SKM-1 treated with dmso at 0.1 percent for 144 hours (cell line): ENCODE results near the gene SNCAIP.
A peak's percentile ranks its signal among the peaks of the same experiment; 100 is the strongest.
"Not testable (repeated sequence)": the region's sequence is repeated elsewhere in the genome, so short reads cannot be mapped to it uniquely, and the experiment has no call there.

Source experiments
- DNase-seq: peaks from one replicate; lab custom pipeline; 2025; ENCODE audit not compliant: unreplicated experiment; lab: John Stamatoyannopoulos, UW

Gene SNCAIP

DNA sequence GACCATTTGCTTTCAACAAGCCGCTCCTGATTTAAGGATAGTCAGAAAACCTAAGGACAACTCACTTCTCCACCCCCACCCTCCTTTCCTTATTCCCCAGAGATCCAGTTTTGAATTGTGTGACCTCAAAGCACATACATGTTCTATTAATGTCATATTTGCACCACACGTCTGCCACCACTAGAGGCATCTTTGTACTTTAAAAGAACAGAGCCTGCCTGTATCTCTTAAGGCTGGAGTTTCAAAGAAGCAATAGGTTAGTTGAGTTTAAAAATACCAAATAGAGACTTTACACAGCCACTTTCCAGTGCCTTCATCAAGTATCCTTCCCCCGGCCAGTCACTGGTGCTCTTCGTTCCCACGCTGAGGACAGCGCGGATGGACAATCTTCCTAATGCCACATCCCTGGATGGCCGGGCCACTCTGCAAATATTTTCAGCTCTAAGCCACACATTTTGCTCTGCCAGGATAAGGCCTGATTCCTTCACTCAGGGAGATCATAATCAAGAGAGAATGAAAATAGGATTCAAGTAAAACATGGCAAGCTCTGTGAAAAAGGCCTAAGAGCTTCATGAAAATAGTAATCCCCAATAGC is 146.3 kb downstream of the SNCAIP start:
- peak; percentile 29 for DNase-seq

DNA sequence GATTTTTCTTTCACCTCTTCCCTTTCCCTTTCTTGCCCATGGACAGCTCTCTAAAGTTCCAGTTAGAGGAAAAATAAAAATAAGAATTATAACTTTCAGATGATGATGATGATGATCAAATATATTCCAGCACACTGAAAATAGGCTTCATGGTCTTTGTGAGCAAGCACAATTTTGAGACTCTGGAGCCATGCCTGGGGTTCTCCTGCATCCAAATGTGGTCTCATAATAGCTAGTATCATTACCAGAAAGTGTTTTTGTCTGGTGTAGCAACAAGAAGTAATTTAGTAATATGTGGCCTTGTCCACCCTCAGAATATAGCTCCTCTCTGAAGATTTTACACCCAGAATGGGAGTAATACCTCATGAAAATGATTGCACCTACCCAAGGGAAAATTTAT is 150.4 kb downstream of the SNCAIP start:
- no peak for DNase-seq

DNA sequence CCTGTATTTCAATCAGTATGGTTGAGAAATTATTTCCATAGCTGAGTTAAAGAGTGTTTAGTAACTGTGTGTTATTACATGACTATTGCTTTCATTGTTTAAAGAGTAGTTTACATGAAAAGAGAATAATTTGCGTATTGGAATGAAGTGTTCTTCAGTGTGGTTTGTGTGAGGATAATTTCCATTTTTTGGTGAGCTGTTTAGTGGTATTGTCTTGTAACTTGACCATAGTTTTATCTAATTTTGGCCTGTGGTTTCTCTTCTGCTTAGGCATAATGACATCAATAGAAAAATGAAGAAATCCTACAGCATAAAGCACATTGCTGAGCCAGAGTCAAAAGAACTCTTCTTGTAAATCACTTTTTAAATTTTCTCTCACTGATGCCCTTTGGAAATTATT is 151.2 kb downstream of the SNCAIP start:
- DNase-seq, result no peak

DNA sequence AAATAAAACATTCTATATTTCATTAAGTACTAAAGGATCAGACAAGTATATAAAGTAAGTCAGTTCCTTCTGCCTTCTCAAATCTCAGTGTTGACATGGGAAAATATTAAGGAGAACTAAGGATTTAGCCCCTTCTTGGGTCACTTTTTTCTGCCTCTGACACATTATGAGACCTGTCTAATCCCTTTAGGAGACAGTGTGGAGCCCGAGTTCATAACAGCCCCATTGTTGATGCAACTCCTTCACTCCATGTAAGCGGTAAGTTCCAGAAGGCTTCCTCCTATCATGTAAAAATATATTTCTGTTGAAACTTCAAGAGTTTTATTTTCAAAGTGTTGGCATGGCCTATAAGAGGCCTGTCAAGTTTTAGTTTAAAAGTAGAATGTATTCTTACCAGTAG is 152.2 kb downstream of the SNCAIP start:
- no peak for DNase-seq

DNA sequence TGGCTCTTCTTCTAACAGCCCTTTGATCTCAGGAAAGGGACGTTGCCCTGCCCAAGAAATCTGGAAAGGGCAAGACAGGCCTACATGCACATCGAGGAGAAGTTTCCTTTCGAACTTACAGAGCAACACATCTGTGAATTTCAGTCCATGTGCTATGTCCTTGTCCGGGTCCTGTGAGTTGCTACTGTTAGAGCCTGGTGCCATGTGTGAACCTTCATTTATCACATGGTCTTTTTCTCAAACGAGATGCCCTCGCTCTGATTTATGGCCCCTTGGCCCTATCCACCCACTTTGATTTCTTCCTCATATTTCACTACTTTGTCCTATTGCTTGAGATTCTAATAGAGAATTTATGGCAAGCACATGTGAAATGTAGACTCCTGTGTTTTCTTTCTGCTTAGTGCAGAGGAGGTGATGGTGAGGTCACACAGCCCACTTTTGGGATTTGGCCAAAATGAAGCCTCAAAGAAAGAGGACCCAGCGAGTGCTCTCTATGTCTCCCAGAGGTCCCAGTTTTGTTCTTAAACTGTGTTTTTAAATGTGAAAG is 153.1 kb downstream of the SNCAIP start:
- DNase-seq, result no peak

DNA sequence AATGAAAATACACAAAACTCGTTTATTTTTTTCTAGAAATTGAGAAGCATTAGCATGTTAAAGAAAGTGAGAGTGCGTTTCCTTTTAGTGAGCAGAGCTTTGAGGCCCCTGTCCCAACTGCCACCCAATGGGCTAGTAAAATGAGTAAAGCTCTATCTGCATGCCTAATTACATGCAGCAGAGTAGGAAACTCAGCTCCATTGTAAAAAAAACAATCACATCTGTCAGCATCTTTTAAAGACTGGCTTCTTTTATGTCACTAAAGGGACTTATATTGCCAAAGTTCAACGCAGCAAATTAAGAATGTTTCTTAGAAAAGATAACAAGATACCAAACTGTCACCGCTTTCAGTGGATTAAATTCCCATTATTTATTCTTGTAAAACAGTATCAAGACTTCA is 154.0 kb downstream of the SNCAIP start:
- DNase-seq, result no peak

DNA sequence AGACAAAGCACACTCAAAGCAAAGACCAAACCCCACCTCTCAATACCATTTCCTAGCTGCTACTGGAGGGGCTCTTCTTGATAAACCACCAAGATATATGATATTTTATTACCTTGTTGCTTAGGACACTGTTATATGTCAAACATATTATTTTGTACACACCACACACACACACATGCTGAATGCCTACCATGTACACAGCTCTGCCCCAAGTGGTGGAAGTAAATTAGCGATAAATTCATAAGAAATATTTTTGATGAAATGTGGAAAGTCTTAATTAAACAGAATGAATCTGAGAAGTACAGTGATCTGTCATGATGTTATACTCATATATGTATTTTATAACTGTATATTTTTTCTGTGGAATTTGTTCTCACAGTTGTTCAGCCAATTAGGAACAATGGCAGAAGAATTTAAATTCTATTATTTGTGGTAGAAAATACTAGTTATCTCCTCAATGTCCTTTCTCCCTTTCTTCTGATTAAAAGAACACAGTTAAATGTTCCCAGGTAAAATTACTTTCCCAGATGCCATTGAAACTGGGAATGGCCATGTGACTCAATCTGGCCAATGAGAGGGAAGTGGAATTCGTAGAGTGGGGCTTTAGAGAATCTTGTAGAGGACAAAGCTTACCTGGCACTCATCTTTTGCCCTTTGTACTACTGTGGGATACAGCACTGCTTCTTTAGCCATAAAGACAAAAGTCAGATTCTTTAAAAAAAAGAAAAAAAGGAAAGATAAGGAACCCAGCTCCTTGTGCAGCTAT is 156.5 kb downstream of the SNCAIP start:
- no peak for DNase-seq

DNA sequence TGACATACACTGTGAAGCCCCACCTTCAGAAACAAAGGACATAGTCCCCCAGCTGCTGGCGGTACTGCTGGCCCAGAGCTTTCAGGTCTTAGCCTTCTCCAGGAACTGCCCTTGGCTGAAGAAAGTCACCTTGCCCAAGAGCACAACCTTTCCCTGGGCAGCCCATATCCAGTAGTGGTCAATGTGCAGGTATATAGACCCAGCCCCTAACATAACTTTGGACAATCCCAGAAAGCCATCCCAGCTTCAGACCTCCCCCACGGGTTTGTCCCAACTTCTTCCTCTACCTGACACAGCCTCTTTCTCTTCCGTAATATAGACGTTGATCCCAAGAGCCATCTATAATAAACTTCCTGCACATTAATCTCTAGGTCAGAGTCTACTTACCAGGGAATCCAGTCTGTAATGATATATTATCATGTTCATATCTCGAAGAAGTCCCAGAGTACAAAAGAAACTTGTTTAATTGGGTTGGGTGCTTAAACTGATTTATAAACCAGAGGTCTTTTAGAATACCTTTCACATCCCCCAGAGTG is 157.4 kb downstream of the SNCAIP start:
- no peak for DNase-seq

DNA sequence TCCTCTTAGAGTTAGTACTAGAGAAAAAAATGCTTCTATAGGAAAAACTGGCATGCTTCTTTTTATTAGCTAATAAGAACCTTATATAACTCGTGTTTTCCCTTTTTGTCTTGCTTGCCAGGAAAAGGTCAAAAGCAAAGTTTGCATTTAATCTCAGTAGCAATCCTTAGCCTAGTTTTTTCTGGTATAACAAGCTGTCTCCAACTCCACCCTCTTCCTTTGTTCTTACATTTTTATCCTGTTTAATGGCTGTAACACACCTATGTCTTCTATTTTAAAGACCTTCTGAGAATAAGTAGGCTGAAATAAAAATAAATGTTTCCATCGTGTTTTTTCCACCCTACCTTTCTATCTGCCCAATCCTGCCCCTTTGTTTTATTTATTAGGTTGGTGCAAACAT is 158.3 kb downstream of the SNCAIP start:
- DNase-seq, result no peak

DNA sequence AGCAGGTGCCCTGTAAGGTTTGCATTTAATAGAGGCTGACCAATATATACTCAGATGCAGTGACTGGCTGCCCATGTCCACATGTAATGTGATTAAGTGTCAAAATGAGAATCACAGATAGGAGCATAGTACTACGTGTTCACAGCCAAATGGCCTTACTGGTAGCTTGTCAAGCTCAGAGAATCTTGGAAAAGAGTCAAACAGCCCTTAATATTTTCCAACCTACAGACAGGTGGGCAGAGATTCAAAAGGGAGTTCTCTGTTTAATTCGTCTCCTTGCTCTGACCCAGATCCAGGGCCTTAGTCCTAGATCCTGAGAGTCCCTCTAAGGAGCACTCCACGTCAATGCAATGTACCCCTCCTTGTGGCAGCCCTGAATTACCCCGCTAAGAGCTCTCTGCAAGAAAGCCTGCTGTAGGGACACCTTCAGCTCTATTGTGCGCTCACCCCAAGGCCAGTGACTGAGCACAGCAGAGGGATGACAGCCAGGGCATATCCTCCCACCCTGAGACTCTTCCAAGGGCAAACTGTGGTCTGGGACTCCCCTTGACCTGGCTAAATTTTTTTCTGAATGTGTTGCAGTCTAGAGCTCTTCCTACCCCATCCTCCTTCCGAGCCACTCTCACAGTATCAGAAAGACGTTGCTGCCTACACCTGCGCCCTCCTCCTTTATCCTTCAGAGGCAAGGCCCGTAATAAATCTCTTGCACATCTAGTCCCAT is 159.2 kb downstream of the SNCAIP start:
- no peak for DNase-seq

DNA sequence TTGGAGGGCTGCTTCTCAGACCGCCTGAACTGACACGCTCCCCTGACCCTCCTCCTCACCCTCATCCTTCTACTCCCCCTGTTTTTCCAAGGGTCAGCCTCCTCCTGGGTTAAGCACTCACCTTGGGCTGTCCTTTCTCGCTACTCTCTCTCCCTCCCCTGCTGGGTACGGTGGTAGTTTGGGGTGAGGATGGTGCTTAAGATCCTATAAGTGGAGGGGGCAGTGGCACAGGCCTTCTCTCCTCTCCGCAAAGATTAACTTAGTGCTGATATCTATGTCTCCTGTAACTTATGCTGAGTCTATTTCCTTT is 159.7 kb downstream of the SNCAIP start:
- no peak for DNase-seq

DNA sequence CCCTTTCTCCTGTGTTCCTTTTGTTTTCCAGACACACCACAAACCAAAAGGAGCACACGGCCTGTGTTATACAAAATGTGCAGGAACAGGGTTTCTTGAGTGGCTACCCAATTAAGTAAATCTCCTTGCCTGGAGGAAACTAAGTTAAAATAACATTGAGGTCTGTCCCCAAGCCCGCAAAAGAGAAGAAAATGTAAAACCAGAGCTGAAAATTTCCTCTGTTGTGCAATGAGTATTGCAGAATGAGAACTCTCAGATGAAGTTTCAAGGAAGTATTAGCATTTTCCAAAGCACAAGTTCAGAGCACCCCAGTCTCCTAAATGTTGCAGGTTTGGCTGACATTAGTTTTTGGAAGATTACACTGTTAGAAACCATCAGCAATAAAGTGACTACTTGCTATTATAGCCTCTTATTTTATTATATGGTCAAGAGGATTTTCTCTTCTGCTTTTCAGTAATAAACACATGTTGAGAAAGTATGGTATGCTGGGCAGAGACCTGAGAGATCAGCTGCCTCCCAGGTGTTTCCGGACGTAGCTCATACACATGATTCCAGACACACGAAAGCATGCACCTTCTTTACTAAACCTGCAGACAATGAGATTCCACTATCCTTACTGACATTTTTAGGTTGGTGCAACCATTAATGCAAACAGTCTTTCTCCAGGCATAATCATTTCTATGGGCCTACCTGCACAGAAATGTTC is 161.3 kb downstream of the SNCAIP start:
- peak; percentile 48 for DNase-seq

DNA sequence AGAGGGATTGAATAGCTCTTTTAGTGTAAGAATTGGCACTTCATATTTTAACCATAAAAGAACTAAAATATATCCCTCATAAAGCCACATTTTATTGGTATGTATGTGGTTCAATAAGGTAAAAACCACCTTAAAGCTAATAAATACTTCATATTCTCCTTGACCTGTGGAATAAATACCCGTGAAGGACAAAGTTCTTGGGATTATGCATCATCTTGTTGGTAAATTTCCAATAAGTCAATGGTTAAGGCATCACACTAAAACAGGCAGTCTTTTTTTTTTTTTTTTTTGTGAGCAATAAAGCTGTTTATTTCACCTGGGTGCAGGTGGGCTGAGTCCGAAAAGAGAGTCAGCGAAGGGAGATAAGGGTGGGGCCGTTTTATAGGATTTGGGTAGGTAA is 161.9 kb downstream of the SNCAIP start:
- DNase-seq, result no peak

DNA sequence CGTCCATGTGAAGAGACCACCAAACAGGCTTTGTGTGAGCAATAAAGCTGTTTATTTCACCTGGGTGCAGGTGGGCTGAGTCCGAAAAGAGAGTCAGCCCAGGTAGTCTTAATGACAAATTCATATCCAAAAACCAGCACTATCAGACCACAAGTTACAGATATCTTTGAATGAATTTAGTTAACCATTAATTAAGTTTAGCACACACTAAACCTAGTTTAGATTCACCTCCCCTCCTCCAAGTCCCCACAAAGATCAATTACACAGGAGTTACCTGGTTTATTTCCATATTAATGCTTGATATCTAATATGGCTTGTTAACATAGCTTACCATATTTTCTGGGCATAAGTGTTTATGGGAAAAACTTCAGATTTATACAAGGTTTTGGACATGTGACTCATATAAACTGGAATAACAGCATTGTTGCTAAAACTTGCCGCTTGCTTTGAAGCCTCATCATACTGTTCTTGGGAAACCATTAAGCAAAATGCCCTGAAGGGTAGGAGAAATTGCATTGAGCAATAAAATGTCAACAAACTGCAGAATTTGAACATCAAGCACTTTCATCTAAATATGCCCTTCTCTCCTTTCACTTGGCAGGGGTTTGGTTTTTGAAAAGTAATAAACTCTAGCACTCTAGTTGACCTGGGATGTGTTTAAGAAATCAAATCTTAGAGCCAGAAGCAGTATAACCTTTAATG is 166.9 kb downstream of the SNCAIP start:
- DNase-seq, result no peak

DNA sequence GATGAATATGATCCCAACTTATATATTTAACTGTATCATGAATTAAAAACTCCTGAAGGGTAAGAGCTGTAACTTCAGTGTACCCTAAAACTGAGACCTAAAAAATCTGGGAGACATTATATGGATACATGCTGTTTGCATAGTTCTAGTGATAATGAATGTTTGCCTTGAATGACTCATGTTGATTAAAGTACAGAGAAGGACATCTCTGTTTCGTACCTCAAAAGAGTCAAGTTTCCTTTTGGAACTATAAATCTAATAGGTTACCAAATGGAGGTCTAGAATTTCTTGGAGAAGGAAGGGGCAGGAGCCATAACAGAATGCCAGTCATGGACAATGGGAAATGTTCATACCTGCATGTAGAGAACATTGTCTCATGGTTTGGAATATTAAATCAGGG is 168.1 kb downstream of the SNCAIP start:
- DNase-seq, result no peak

DNA sequence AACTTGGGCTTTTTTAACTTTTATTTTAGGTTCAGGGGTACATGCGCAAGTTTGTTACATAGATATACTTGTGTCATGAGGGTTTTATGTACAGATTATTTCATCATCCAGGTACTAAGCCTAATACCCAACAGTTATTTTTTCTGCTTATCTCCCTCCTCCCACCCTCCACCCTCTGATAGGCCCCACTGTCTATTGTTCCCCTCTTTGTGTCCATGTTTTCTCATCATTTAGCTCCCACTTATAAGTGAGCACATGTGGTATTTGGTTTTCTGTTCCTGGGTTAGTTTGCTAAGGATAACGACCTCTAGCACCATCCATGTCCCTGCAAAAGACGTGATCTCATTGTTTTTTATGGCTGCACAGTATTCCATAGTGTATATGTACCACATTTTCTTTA is 172.1 kb downstream of the SNCAIP start:
- DNase-seq, result no peak

DNA sequence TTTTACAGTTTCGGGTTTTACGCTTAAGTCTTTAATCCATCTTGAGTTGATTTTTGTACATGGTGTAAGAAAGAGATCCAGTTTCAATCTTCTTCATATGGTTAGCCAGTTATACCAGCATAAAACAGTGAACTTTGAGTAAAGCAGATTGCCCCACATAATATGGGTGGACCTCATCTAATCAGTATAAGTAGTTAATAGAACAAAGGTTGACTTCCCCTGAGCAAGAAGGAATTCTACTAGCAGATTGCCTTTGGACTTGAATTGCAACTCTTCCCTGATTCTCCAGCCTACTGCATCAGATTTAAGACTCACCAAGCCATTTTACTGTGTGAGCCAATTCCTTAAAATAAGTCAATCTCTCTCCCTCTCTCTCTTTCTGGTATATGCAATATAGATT is 173.2 kb downstream of the SNCAIP start:
- no peak for DNase-seq

DNA sequence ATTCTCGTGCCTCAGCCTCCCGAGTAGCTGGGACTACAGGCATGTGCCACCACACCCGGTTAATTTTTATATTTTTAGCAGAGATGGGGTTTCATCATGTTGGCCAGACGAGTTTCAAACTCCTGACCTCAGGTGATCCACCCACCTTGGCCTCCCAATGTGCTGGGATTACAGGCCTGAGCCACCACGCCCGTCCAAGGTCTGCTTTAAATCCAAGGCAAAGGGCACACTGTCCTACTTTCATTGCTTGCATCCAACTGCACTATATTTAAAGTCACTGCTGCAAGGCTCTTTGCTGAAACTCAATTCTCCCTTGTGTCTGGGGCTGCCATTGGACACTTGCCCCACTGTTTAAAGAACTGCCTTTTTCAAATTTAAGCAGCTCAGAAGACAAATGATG is 174.6 kb downstream of the SNCAIP start:
- not testable (repeated sequence) for DNase-seq

DNA sequence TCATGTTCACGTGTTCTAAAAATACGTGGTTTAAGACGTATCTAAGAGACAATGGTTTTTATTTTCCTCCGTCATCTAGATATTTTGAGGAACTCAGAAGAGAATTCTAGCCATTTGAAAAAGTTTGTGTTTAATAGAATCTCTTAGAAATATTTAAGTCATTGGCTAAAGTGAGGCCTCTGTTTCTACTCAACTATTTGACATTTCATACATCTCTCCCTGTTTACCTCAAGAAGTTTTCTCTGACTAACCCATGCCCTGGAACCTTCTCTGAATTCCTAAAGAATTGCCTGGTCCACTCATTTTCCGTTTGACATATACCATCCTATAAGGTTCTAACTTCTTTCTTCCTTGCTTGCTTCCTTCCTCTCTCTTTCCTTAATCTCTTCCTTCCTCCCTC is 178.7 kb downstream of the SNCAIP start:
- DNase-seq, result no peak

DNA sequence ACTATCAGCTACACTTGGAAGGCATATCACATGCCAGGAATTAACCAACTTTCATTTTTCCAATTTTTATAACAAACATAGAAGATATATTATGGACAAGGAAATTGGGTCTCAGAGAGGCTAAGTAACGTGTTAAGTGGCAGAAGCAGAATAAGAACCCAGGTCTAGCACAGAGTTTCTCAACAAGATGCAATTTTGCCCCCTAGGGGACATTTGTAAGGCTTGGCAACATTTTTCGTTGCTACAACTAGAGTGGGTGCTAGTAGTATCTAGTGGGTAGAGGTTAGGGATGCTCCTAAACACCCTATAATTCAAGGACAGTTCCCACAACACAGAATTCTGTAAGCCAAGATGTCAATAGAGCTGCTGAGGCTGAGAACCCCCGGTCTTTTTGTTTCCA is 180.6 kb downstream of the SNCAIP start:
- DNase-seq, result peak; percentile 25
